Measurements from ENCODE around the gene ZBTB7B.

The ZBTB7B gene

DNA sequence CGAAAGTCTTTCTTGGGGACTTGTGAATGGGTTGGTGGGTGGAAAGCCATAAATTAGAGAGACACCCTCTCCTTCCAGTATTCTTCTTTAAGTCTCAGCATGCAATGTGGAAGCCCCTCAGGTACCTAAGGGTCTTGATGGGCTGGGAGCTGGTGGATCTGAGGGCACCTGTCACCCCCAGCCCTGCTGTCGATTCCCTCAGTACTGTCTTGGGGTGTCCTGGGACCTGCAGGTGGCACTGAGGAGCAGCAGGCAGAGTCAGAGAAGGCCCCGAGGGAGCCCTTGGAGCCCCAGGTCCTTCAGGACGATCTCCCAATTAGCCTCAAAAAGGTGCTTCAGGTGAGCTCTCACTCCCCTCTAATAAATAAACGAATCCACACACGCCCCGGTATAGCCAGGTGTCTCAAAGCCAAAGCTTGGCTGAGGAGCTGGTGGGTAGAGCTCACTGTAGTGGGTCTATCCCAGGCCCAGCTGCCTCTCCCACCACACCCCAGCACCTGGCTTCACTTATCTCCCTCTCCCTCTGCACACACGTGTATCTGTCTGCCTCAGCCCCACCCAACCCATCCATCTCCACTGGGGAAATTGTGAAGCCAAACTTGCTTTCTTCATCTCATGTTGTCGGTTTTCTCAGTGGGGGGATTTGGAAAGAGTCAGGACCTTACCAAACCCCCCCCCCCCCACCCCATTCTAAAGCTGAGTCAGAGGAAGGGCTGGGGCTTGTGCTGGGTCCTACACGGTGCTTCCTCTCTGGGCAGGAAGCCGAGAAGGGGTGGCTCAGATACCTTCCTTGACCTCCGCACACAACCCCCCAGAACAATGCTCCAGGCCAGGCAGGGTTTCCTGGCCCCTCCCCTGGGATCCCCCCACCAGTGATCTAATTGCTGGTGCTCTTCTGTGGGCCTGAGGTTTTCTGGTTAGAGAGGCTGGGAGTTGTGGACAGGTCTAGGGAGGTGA lies 50.1 kb downstream of the ZBTB7B start:
- DNase-seq = peak in 1 of 58 donors; percentile 11

DNA sequence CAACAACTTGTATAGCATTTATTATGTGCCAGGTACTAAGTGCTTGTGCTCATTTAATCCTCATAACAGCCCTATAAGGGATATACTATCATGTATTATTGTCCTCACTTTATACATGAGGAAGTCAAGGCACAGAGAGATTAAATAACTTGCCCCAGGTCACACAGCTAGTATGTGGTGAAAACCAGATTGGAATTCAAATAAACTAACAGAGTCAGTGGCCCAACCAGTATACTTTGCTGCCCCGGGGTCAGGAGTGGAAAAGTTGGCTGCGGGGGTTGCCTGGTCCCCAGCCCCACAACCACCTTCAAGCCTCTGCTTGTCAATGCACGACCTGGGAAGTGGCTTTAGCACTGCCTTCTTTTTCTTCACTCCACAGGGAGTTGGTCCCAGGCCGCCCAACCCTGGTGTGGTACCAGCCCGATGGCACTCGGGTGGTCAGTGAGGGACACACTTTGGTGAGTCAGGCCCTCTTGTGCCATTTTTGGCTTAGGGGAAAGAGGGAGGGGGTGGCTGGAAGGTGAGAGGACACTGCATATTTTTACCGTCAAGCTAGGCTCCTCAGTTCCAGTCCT lies 51.0 kb downstream of the ZBTB7B start:
- no peak for DNase-seq

- DNase-seq = no peak
Measured at GRCh38 chr1:155057104-155057503, 54.5 kb downstream of the ZBTB7B start.

DNA sequence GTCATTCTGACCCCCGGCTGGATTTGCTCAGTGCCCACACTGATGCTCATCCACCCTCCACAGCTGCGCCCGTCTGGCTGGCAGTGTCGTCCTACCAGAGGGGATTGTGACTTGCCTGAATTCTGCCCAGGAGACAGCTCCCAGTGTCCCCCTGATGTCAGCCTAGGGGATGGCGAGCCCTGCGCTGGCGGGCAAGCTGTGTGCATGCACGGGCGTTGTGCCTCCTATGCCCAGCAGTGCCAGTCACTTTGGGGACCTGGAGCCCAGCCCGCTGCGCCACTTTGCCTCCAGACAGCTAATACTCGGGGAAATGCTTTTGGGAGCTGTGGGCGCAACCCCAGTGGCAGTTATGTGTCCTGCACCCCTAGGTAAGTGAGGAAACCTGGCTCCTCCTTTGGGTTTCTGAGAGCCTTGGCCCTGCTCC lies 55.2 kb downstream of the ZBTB7B start:
- no peak for DNase-seq

DNA sequence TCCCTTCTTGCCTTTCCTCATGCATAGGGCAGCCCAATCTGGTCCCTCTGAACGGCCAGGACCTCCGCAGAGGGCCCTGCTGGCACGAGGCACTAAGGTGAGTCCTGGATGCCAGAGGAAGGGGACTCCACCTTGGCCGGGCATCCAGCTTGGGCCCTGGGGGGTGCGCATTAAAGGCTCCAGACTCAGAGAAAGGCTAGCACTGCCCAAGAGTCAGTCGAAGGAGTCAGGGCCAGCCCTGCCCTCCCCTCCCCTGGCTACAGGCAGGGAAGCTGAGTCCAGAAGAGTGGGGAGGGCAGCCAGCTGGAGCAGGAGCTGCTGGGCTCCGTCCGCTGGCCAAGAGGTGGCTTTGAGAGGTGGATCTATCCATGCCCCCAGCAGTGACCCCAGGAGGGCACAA lies 58.1 kb downstream of the ZBTB7B start:
- no peak for DNase-seq

DNA sequence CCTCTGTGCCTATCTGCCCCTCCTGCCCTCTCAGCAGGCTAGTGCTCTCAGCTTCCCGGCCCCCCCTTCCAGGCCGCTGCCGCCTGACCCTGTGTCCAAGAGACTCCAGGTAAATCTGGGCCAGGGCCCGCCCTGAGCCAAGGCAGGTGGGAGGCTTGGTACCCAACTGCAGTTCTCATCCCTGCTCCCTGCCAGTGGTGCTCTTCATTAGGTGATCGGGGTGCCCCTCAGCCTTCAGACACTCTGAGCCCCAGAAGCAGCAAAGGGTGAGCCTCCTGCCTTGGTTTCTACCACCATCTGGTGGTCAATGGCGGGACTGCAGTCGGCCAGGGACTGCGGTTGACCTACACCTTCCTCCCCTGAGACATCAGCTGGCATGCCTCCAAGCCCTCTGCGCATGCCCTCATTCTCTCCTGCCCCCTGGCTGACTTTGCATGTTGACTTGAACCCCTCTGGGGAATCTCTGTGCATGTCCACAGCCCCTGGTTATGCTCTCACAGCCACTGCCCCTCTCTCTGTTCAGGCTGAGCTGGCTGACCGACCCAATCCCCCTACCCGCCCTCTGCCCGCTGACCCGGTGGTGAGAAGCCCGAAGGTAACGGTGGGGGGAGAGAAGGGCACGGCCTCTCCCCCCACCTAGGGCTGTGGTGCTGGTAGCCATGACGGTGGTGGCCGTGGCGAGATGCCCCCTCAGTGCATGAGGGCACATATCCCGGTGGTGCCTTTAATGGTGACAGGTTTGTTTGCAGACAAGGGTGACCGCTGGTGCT lies 59.0 kb downstream of the ZBTB7B start:
- peak in 52 of 58 donors; percentile 21 to 84 (median 54) for DNase-seq

DNA sequence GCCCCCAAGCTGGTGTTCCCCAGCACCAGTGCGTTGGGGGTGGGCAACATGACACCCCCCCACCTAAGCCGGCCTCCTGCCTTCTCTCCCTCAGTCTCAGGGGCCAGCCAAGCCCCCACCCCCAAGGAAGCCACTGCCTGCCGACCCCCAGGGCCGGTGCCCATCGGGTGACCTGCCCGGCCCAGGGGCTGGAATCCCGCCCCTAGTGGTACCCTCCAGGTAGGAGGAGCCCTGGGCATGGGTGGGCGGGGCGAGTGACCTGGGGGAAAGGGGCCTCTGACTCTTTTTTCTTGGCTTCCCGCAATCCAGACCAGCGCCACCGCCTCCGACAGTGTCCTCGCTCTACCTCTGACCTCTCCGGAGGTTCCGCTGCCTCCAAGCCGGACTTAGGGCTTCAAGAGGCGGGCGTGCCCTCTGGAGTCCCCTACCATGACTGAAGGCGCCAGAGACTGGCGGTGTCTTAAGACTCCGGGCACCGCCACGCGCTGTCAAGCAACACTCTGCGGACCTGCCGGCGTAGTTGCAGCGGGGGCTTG lies 59.6 kb downstream of the ZBTB7B start:
- DNase-seq = no peak

DNA sequence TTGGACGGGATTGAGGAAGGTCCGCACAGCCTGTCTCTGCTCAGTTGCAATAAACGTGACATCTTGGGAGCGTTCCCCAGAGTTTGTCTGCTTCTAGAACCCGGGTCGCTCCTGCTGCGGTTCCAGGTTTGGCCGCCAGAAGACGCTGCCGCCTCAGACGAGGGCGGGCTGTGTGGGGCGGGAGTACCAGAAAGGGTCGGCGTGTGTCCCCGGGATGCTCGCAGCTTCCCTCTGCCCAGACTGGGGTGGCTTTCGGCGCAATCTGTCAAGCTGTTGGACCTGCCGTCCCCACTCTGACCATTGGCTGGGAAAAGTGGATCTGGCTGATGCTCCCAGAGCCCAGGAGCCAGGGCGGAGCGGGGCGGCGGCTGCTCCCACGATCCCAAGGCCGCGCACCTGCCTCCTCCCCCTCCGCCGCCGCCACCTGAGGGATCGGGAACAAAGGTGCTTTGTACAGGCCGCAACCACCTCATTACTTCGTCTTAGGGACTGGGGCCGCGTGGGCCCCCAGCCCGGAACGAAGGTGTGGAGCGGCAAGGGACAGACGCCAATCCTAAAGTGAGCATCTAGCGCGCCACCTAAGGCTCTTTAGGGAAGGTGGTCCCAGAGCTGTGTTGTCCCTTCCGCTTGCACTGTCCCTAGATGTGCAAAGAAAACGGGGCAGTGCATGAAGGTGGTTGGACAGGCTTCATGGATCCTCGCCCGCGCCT lies 60.3 kb downstream of the ZBTB7B start:
- DNase-seq = peak in 9 of 58 donors; percentile 6 to 37 (median 13)

- DNase-seq = peak in 47 of 58 donors; percentile 15 to 78 (median 48)
Measured at GRCh38 chr1:155063550-155064110, 61.0 kb downstream of the ZBTB7B start, which contains the start of gene EFNA4. Gene EFNA4 (plus strand): TSS chr1:155063740. CDS start chr1:155063824, 84 bp downstream.

DNA sequence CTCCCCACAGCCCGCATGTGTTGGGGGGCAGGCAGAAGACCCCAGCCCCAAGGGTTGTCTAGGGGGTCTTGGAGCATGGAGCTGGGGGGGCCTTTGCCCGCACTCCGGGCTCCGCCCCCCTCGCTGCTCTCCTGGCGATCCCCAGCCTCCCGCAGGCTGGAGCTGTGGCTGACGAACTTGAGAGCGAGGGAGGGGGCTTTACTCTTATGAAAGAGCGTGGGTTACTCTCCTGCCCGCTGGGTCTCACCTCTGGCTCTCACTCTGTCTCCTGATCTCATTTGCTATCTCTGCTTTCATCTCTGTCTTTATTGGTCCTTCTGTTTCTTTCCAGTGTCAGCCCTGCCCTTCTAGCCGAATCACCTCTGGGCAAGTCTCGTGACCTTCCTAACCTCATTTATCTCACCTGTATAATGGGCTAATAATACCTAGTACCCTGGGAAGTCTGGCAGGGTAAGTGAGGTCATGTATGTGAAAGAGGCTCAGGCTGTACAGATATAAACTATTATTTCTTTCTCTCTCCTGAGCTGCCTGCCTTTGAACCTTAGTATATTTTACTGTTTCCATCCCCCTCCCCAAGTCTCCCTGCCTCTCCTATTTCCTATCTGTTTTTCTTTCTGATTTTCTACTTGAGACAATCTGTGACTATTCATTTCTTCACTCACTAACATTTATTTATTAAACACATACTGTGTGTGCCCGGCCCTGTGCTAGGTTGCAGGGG lies 61.7 kb downstream of the ZBTB7B start:
- peak in 1 of 58 donors; percentile 67 for DNase-seq

DNA sequence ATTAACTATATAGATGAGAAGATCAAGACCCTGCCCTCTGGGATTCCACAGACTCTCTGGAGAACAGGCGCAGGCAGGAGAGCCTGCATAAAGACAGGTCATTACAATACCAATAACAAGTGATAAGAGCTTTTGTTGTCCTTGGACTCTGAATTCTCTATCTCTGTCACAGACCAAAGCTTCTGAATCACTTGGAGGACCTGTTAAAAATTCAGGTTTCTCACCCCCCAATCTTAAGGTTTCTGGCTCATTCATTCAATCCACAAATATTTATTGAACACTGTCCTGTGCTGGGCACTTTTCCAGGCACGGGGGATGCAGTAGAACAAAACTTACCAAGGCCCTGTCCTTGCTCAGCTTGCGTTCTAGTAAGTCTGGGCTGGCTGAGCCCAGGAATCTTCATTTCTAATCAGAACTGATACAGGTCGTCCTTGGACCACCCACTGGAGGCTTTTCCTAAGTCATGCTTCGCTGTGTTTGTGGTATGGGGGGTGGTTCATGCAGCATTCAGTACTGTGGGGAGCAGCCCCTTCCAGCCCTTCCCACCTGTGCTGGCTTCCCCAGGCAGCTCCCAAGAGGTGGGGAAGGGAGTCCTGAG lies 62.3 kb downstream of the ZBTB7B start:
- DNase-seq = no peak

- DNase-seq = no peak
Measured at GRCh38 chr1:155066777-155067176, 64.2 kb downstream of the ZBTB7B start.
